Breast epithelium (tissue), 3 donors: ENCODE measurements around the gene SLC27A4.

Source experiments
- CTCF ChIP-seq, 3 donors: fragments of 450-650 bp; IDR thresholded peaks; one replicate each; pipeline ENCODE4 v1.5.1; 2016 to 2017; ENCODE audit warnings: antibody characterized with exemption in 3 of 3, mild to moderate bottlenecking in 3 of 3, moderate library complexity in 3 of 3
- POLR2A ChIP-seq: fragments of 450-650 bp; IDR thresholded peaks from one replicate; pipeline ENCODE4 v1.6.1; 2016; ENCODE audit warnings: antibody characterized with exemption, mild to moderate bottlenecking, moderate library complexity

- no peak for TF ChIP-seq CTCF (IDR thresholded peaks at IDR 0.05)
- TF ChIP-seq POLR2A = no peak
These were observed 59.5 kb downstream of the SLC27A4 start for GRCh38 chr9:128399861-128400260.
